Cardiac fibroblast (primary cell): ENCODE results near the gene NFE2.
"Not testable (repeated sequence)": the region's sequence is repeated elsewhere in the genome, so short reads cannot be mapped to it uniquely, and the experiment has no call there.

Experiments
- DNase-seq, 2 donors: peaks; one replicate each; pipeline versions ENCODE4 v3.0.0 to v3.0.0-alpha.2; 2010; ENCODE audit warnings: low read depth in 2 of 2
- H3K4me3 ChIP-seq, 2 donors: replicated peaks in 1 of 2; 1 replicate in 1 of 2; 2 replicates in 1 of 2; pipeline ENCODE4 v1.5.1; 2011; ENCODE audit warnings: low read depth in 2 of 2, low read length in 2 of 2, mild to moderate bottlenecking in 2 of 2, moderate library complexity in 1 of 2
- CTCF ChIP-seq: IDR thresholded peaks from one replicate; pipeline ENCODE4 v1.5.1; 2011; ENCODE audit warnings: low read depth, mild to moderate bottlenecking, low read length, inconsistent platforms

The NFE2 gene

GRCh38 chr12:54328595-54329337 is 28.0 kb upstream of the NFE2 start:
- DNase-seq, result no peak
- no peak overlapping the region for H3K4me3 ChIP-seq
- TF ChIP-seq CTCF, result no peak

- peak overlapping the region; percentile 72 to 93 for H3K4me3 ChIP-seq
- DNase-seq, result peak in 1 of 2 donors; percentile 25
These were observed 24.8 kb upstream of the NFE2 start for GRCh38 chr12:54325442-54326109.

- TF ChIP-seq CTCF, result peak; percentile 71
- peak within 1 kb of the TSS; percentile 72 to 93 for H3K4me3 ChIP-seq
- DNase-seq, result peak; percentile 100
These were observed 24.0 kb upstream of the NFE2 start, which contains the start of gene COPZ1 for GRCh38 chr12:54324617-54325441. Gene COPZ1, plus strand, starts transcription at chr12:54325131. Its CDS starts 33 bp downstream, at chr12:54325164.

GRCh38 chr12:54321363-54321762 is 20.5 kb upstream of the NFE2 start:
- no peak for TF ChIP-seq CTCF
- no peak overlapping the region for H3K4me3 ChIP-seq
- no peak for DNase-seq

GRCh38 chr12:54312309-54312708 is 11.5 kb upstream of the NFE2 start:
- DNase-seq, result not testable (repeated sequence)

GRCh38 chr12:54311051-54311450 is 10.2 kb upstream of the NFE2 start:
- no peak for DNase-seq
- H3K4me3 ChIP-seq, result no peak overlapping the region
- no peak for TF ChIP-seq CTCF

More at GRCh38 chr12:54312309-54312708, 11.5 kb upstream of the NFE2 start:
- not testable (repeated sequence) for H3K4me3 ChIP-seq

GRCh38 chr12:54306925-54307741 is 6.3 kb upstream of the NFE2 start:
- peak; percentile 74 to 95 for DNase-seq
- no peak overlapping the region for H3K4me3 ChIP-seq
- TF ChIP-seq CTCF, result no peak
